Stomach (tissue), 4 donors: ENCODE data around the gene FBXO7.

Experiments used
- CTCF ChIP-seq, 7 experiments: fragments of 450-650 bp in 4 of 7; fragments of 200-600 bp in 3 of 7; sonication (generic) in 3 of 7; IDR thresholded peaks; one replicate each; pipeline ENCODE4 v1.5.1; 2016 to 2019; ENCODE audit warnings: antibody characterized with exemption in 7 of 7, control low read depth in 2 of 7, mild to moderate bottlenecking in 1 of 7
- EP300 ChIP-seq: sonication (generic); formaldehyde crosslinking; IDR thresholded peaks from one replicate; pipeline ENCODE4 v1.6.1; 2017; ENCODE audit warnings: antibody characterized with exemption
- POLR2A ChIP-seq, 4 donors: fragments of 450-650 bp; IDR thresholded peaks; one replicate each; pipeline ENCODE4 v1.6.1; 2016; ENCODE audit warnings: antibody characterized with exemption in 4 of 4, control low read depth in 2 of 4, mild to moderate bottlenecking in 1 of 4, moderate library complexity in 1 of 4
- POLR2AphosphoS5 ChIP-seq, 3 donors: sonication (generic); formaldehyde crosslinking; IDR thresholded peaks; one replicate each; pipeline ENCODE4 v1.6.1; 2016; ENCODE audit warnings: antibody characterized with exemption in 3 of 3

DNA sequence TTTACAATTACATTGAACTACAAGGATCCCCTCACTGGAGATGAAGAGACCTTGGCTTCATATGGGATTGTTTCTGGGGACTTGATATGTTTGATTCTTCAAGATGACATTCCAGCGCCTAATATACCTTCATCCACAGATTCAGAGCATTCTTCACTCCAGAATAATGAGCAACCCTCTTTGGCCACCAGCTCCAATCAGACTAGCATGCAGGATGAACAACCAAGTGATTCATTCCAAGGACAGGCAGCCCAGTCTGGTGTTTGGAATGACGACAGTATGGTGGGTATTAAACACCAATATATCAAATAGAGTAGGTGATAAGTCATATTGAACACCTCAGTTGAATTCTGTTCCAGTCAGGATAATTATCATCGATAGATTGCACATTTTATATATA, 4.4 kb downstream of the FBXO7 start:
- no peak for TF ChIP-seq CTCF (IDR thresholded peaks at IDR 0.05)
- TF ChIP-seq POLR2A (IDR thresholded peaks at IDR 0.05), result no peak
- TF ChIP-seq POLR2AphosphoS5 (IDR thresholded peaks at IDR 0.05), result no peak
- no peak for TF ChIP-seq EP300
